ENCODE data around the gene KRTAP9-3. TPM values are rescaled to one million over a fixed set of nuclear protein-coding genes. Genes with fewer than 3 reads are reported as not detected.
"Not testable (repeated sequence)": the region's sequence is repeated elsewhere in the genome, so short reads cannot be mapped to it uniquely, and the experiment has no call there.

KRTAP9-3 gene
- total RNA-seq, 1 experiment from 2014 or later = not detected

DNA sequence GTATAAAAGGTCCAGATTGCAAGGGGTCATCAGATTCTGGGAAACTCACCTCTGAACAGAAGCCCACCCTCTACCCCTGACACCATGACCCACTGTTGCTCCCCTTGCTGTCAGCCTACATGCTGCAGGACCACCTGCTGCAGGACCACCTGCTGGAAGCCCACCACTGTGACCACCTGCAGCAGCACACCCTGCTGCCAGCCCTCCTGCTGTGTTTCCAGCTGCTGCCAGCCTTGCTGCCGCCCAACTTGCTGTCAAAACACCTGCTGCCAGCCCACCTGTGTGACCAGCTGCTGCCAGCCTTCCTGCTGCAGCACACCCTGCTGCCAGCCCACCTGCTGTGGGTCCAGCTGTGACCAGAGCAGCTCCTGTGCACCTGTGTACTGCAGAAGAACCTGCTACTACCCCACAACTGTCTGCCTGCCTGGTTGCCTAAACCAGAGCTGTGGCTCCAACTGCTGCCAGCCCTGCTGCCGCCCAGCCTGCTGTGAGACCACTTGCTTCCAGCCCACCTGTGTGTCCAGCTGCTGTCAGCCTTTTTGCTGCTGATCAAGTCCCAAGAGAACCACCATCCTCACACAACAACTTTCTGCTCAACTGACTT, 17.5 kb downstream of the KRTAP9-3 start, which contains the start of gene KRTAP9-4:
TSS of gene KRTAP9-4 (plus strand) at position 51 of the 604 bp plus-strand sequence. CDS start at position 85, 34 bp downstream.
- DNase-seq (ENCODE audit: low spot score) = not testable (repeated sequence)

- no peak for DNase-seq (ENCODE audit: low spot score)
Measured at GRCh38 chr17:41251261-41251660, 19.0 kb downstream of the KRTAP9-3 start.

DNA sequence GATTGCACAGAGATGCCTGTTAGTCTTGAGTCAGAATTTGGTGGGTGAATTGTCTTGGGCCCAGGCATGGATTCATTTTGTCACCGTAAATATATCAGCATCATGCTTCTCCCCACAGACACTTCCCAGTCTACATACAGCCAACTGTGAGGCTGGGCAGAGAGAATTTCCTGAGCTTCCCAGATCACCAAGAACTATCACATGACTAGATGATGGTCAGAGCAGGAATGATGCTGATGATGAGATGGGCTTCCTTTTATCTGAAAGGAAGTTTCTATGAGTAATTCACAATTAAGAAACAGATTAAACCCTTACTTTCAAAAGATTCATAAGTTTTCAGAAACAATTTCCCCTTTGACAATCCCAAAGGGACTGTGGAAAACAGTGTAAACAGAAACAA, 22.6 kb downstream of the KRTAP9-3 start:
- no peak for DNase-seq (ENCODE audit: low spot score)

DNA sequence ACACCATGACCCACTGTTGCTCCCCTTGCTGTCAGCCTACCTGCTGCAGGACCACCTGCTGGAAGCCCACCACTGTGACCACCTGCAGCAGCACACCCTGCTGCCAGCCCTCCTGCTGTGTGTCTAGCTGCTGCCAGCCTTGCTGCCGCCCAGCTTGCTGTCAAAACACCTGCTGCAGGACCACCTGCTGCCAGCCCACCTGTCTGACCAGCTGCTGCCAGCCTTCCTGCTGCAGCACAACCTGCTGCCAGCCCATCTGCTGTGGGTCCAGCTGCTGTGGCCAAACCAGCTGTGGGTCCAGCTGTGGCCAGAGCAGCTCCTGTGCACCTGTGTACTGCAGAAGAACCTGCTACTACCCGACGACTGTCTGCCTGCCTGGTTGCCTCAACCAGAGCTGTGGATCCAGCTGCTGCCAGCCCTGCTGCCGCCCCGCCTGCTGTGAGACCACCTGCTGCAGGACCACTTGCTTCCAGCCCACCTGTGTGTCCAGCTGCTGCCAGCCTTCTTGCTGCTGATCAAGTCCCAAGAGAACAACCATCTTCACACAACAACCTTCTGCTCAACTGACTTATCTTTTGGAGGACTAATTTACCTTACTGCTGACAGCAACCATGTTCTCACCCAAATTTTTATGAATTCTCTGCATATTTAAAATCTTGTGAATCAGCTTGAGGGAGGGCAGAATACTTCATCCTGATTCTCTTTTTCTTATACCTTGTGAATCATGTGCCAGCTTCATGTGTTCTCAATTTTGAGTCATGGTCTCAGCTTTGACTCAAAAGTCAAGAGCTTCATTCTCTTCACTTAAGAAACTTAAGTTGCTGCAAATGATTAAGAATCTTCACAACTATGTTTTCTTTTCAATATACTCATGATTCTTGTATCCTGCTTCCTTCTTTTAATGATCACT, 23.4 kb downstream of the KRTAP9-3 start, which contains the start of gene KRTAP9-9:
TSS of gene KRTAP9-9 (plus strand) at position 4 of the 910 bp plus-strand sequence.
- DNase-seq (ENCODE audit: low spot score) = not testable (repeated sequence)

- no peak for DNase-seq (ENCODE audit: low spot score)
Measured at GRCh38 chr17:41256291-41256685, 24.0 kb downstream of the KRTAP9-3 start.

DNA sequence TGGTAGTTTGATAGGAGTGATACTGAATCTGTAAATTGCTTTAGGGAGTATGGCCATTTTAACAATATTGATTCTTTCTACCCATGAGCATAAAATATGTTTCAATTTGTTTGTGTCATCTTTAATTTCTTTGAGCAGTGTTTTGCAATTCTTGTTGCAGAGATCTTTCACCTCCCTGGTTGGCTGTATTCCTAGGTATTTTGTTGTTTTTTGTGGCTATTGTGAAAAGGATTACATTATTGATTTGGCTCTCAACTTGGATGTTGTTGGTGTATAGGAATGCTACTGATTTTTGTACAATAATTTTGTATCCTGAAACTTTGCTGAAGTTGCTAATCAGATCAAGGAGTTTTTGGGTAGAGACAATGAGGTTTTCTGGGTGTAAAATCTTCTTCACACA, 26.2 kb downstream of the KRTAP9-3 start:
- no peak for DNase-seq (ENCODE audit: low spot score)

DNA sequence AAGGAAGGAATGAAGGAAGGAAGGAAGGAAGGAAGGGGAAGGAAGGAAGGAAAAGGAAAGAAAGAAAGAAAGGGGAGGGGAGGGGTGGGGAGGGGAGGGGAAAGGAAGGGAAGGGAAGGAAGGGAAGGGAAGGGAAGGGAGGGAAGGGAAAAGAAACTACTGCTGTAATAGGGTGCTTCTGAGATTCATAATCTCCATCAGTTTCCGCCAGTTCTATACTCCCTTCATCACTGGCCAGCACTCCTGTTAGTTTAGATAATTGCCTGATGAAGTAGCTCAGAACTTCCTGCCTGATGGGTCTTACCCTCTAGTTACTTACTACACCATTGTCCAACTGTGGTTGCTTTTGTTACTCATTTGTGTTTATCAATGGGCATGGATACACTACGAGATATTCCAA, 31.0 kb downstream of the KRTAP9-3 start:
- no peak for DNase-seq (ENCODE audit: low spot score)

- DNase-seq (ENCODE audit: low spot score) = no peak
Measured at GRCh38 chr17:41264599-41264998, 32.4 kb downstream of the KRTAP9-3 start.

DNA sequence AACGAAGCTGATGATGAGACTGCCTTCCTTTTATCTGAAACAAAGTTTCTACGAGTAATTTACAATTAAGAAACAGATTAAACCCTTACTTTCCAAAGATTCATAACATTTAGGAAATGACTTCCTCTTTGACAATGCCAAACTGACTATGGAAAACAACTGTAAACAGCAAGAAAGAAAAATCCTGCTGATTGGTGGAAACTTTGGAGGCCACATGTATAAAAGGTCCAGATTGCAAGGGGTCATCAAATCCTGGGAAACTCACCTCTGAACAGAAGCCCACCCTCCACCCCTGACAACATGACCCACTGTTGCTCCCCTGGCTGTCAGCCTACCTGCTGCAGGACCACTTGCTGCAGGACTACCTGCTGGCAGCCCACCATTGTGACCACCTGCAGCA, 32.8 kb downstream of the KRTAP9-3 start, which contains the start of gene KRTAP9-6:
TSS of gene KRTAP9-6 (plus strand) at position 301 of the 400 bp plus-strand sequence. CDS start at position 301, 0 bp downstream.
- no peak for DNase-seq (ENCODE audit: low spot score)

- DNase-seq (ENCODE audit: low spot score) = no peak
Measured at GRCh38 chr17:41267711-41268110, 35.5 kb downstream of the KRTAP9-3 start.

DNA sequence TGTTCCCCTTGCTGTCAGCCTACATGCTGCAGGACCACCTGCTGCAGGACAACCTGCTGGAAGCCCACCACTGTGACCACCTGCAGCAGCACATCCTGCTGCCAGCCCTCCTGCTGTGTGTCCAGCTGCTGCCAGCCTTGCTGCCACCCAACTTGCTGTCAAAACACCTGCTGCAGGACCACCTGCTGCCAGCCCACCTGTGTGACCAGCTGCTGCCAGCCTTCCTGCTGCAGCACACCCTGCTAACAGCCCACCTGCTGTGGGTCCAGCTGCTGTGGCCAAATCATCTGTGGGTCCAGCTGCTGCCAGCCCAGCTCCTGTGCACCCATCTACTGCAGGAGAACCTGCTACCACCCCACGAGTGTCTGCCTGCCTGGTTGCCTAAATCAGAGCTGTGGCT, 39.1 kb downstream of the KRTAP9-3 start:
- not testable (repeated sequence) for DNase-seq (ENCODE audit: low spot score)

DNA sequence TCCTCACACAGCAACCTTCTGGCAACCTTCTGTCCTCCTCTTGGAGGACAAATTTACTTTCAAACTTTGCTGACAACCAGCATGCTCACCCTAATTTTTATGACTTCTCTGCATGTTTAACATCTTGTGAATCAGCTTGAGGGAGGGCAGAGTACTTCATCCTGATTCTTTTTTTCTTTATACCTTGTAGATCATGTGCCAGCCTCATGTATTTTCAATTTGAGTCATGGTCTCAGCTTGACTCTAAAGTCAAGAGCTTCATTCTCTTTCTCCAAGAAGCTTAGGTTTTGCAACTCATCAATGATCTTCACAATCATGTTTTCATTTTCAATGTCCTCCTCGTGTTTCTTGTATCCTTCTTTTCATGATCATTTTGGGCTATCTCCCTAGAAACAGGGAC, 39.6 kb downstream of the KRTAP9-3 start:
- DNase-seq (ENCODE audit: low spot score) = no peak

GRCh38 chr17:41275648-41276190, 43.5 kb downstream of the KRTAP9-3 start, which contains the start of gene KRTAP9-7:
Gene KRTAP9-7, plus strand, starts transcription at chr17:41275698. Its CDS starts 0 bp downstream, at chr17:41275698.
- DNase-seq (ENCODE audit: low spot score) = not testable (repeated sequence)

DNA sequence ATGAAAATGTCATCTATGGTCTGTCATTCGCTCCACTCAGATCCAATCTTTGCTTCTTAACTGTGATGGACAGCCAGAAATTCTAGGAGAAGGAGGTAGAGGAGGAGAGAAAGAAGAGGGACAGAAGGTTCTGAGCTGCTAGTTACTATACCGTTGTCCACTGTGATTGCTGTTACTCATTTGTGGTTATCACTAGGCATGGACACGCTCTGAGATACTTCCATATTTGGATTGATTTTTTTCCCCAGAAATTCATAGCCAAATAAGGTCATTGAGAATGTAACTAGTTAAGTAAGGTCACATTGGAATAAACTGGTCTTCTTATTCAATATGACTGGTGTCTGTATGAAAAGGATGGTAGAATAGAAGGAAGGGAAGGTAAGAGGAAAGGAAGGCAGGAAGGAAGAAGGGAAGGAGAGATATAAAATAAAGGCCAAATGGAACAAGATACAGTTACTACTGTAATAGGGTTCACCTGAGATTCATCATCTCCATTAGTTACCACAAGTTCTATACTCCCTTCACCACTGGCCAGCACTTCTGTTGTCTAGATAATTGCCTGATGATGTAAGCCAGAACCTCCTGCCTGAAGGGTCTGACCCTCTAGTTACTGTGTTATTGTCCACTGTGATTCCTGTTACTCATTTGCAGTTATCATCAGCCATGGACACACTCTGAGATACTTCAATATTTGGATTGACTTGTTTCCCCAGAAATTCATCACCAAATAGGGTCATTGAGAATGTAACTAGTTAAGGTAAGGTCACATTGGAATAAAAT, 46.1 kb downstream of the KRTAP9-3 start:
- DNase-seq (ENCODE audit: low spot score) = no peak

Other genes starting within 250 kb of the KRTAP9-3 start
- not detected in 2 replicates for gene KRT40, start 248.1 kb upstream of the KRTAP9-3 start, total RNA-seq (2014; rRNA removed; shearing (Covaris generic))
- gene KRTAP3-3, start 238.3 kb upstream of the KRTAP9-3 start, total RNA-seq (2014; rRNA removed; shearing (Covaris generic)) = not detected in 2 replicates
- not detected in 2 replicates for gene KRTAP3-2, start 232.5 kb upstream of the KRTAP9-3 start, total RNA-seq (2014; rRNA removed; shearing (Covaris generic))
- not detected in 2 replicates for gene KRTAP3-1, start 223.3 kb upstream of the KRTAP9-3 start, total RNA-seq (2014; rRNA removed; shearing (Covaris generic))
- gene KRTAP1-5, start 205.2 kb upstream of the KRTAP9-3 start, total RNA-seq (2014; rRNA removed; shearing (Covaris generic)) = 0.27 TPM in 1 of 2 replicates, not detected in the other
- gene KRTAP1-4, start 202.3 kb upstream of the KRTAP9-3 start, total RNA-seq (2014; rRNA removed; shearing (Covaris generic)) = not detected in 2 replicates
- not detected in 2 replicates for gene KRTAP1-3, start 197.6 kb upstream of the KRTAP9-3 start, total RNA-seq (2014; rRNA removed; shearing (Covaris generic))
- not detected in 2 replicates for gene KRTAP1-1, start 191.0 kb upstream of the KRTAP9-3 start, total RNA-seq (2014; rRNA removed; shearing (Covaris generic))
- gene KRTAP2-1, start 185.1 kb upstream of the KRTAP9-3 start, total RNA-seq (2014; rRNA removed; shearing (Covaris generic)) = not detected in 2 replicates
- gene KRTAP2-2, start 177.2 kb upstream of the KRTAP9-3 start, total RNA-seq (2014; rRNA removed; shearing (Covaris generic)) = not detected in 2 replicates
- 0.21 TPM in 1 of 2 replicates, not detected in the other for gene KRTAP2-3, start 172.3 kb upstream of the KRTAP9-3 start, total RNA-seq (2014; rRNA removed; shearing (Covaris generic))
- gene KRTAP2-4, start 166.6 kb upstream of the KRTAP9-3 start, total RNA-seq (2014; rRNA removed; shearing (Covaris generic)) = not detected in 2 replicates
- gene KRTAP4-7, start 148.3 kb upstream of the KRTAP9-3 start, total RNA-seq (2014; rRNA removed; shearing (Covaris generic)) = not detected in 2 replicates
- not detected in 2 replicates for gene KRTAP4-8, start 134.3 kb upstream of the KRTAP9-3 start, total RNA-seq (2014; rRNA removed; shearing (Covaris generic))
- gene KRTAP4-16, start 130.2 kb upstream of the KRTAP9-3 start, total RNA-seq (2014; rRNA removed; shearing (Covaris generic)) = not detected in 2 replicates
- gene KRTAP4-9, start 127.1 kb upstream of the KRTAP9-3 start, total RNA-seq (2014; rRNA removed; shearing (Covaris generic)) = not detected in 2 replicates
- not detected in 2 replicates for gene KRTAP4-11, start 114.1 kb upstream of the KRTAP9-3 start, total RNA-seq (2014; rRNA removed; shearing (Covaris generic))
- not detected in 2 replicates for gene KRTAP4-12, start 108.3 kb upstream of the KRTAP9-3 start, total RNA-seq (2014; rRNA removed; shearing (Covaris generic))
- not detected in 2 replicates for gene KRTAP4-6, start 91.9 kb upstream of the KRTAP9-3 start, total RNA-seq (2014; rRNA removed; shearing (Covaris generic))
- not detected in 2 replicates for gene KRTAP4-5, start 82.6 kb upstream of the KRTAP9-3 start, total RNA-seq (2014; rRNA removed; shearing (Covaris generic))
- not detected in 2 replicates for gene KRTAP4-4, start 71.7 kb upstream of the KRTAP9-3 start, total RNA-seq (2014; rRNA removed; shearing (Covaris generic))
- not detected in 2 replicates for gene KRTAP4-3, start 64.2 kb upstream of the KRTAP9-3 start, total RNA-seq (2014; rRNA removed; shearing (Covaris generic))
- gene KRTAP4-2, start 54.2 kb upstream of the KRTAP9-3 start, total RNA-seq (2014; rRNA removed; shearing (Covaris generic)) = not detected in 2 replicates
- not detected in 2 replicates for gene KRTAP4-1, start 47.5 kb upstream of the KRTAP9-3 start, total RNA-seq (2014; rRNA removed; shearing (Covaris generic))
- gene KRTAP9-1, start 42.6 kb upstream of the KRTAP9-3 start, total RNA-seq (2014; rRNA removed; shearing (Covaris generic)) = not detected in 2 replicates
- not detected in 2 replicates for gene KRTAP9-2, start 5.8 kb upstream of the KRTAP9-3 start, total RNA-seq (2014; rRNA removed; shearing (Covaris generic))
- not detected in 2 replicates for gene KRTAP9-8, start 5.5 kb downstream of the KRTAP9-3 start, total RNA-seq (2014; rRNA removed; shearing (Covaris generic))
- not detected in 2 replicates for gene KRTAP9-4, start 17.2 kb downstream of the KRTAP9-3 start, total RNA-seq (2014; rRNA removed; shearing (Covaris generic))
- not detected in 2 replicates for gene KRTAP9-9, start 22.9 kb downstream of the KRTAP9-3 start, total RNA-seq (2014; rRNA removed; shearing (Covaris generic))
- not detected in 2 replicates for gene KRTAP9-6, start 32.9 kb downstream of the KRTAP9-3 start, total RNA-seq (2014; rRNA removed; shearing (Covaris generic))
- gene KRTAP9-7, start 43.2 kb downstream of the KRTAP9-3 start, total RNA-seq (2014; rRNA removed; shearing (Covaris generic)) = not detected in 2 replicates
- gene KRTAP29-1, start 70.4 kb downstream of the KRTAP9-3 start, total RNA-seq (2014; rRNA removed; shearing (Covaris generic)) = not detected in 2 replicates
- not detected in 2 replicates for gene KRTAP16-1, start 76.9 kb downstream of the KRTAP9-3 start, total RNA-seq (2014; rRNA removed; shearing (Covaris generic))
- gene KRTAP17-1, start 83.3 kb downstream of the KRTAP9-3 start, total RNA-seq (2014; rRNA removed; shearing (Covaris generic)) = not detected in 2 replicates
- gene KRT33A, start 118.4 kb downstream of the KRTAP9-3 start, total RNA-seq (2014; rRNA removed; shearing (Covaris generic)) = not detected in 2 replicates
- not detected in 2 replicates for gene KRT33B, start 137.4 kb downstream of the KRTAP9-3 start, total RNA-seq (2014; rRNA removed; shearing (Covaris generic))
- 0.12 and 0.21 TPM in 2 replicates for gene KRT34, start 149.9 kb downstream of the KRTAP9-3 start, total RNA-seq (2014; rRNA removed; shearing (Covaris generic))
- gene KRT31, start 165.2 kb downstream of the KRTAP9-3 start, total RNA-seq (2014; rRNA removed; shearing (Covaris generic)) = not detected in 2 replicates
- gene KRT37, start 192.1 kb downstream of the KRTAP9-3 start, total RNA-seq (2014; rRNA removed; shearing (Covaris generic)) = not detected in 2 replicates
- gene KRT38, start 208.5 kb downstream of the KRTAP9-3 start, total RNA-seq (2014; rRNA removed; shearing (Covaris generic)) = not detected in 2 replicates
- gene KRT32, start 234.9 kb downstream of the KRTAP9-3 start, total RNA-seq (2014; rRNA removed; shearing (Covaris generic)) = not detected in 2 replicates
- gene KRT35, start 248.7 kb downstream of the KRTAP9-3 start, total RNA-seq (2014; rRNA removed; shearing (Covaris generic)) = not detected in 2 replicates